ENCODE measurements around the gene SEZ6L.
"Not testable (repeated sequence)": the region's sequence is repeated elsewhere in the genome, so short reads cannot be mapped to it uniquely, and the experiment has no call there.

Gene SEZ6L

DNA sequence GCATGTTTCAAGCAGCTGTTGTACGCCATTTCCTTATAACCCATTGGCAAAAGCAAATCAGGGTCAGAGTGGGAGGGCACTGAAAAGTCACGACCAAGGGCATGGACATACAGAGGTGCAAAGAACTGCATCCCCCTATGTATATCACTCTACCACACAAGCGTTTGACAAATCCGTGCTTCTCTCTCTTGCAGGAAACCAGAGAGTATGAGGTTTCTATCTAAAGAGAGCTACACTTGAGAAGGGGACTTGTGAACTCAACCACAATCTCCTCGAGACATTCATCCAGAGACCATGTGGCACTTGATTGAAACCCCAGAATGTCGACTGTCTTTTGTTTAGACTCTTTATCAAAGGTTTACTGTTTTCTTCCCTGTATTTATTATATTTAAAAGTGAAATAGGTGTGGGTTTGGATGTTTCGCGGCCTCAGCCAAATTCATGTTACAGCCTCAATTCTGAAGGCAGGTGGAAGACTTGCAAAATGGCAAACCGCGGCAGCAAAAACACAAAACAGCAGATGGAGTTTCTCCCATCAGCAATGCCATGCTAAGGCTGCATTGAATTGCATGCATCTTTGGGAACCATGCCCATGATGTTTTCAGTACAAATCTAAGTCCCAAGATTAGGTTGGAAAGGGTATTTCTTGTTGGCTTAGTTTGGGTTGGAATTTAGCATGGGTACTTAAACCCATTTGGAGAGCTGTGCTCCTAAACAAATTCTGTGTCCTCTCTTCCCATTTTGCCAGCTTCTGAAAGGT, 211.0 kb downstream of the SEZ6L start:
- no peak for DNase-seq (ENCODE audit: low read depth, low spot score)

DNA sequence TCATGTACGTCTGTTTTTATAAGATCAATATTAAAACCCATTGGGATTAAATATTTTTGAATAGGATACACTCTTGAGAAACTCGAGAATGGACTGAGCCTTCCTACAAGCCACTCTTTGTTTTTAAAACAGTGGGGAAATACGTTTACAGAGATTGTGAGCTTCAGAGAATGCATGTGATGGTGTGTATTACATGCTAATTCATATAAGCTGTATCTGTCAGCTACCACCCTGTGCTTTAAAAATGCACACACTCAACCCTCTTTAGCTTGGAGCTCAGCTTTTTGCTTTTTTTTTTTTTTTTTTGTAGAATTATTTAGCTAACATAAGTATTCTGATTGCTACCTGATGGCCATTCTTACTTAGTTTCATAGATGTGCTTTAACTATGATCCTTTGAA, 213.5 kb downstream of the SEZ6L start:
- DNase-seq (ENCODE audit: low read depth, low spot score): no peak

DNA sequence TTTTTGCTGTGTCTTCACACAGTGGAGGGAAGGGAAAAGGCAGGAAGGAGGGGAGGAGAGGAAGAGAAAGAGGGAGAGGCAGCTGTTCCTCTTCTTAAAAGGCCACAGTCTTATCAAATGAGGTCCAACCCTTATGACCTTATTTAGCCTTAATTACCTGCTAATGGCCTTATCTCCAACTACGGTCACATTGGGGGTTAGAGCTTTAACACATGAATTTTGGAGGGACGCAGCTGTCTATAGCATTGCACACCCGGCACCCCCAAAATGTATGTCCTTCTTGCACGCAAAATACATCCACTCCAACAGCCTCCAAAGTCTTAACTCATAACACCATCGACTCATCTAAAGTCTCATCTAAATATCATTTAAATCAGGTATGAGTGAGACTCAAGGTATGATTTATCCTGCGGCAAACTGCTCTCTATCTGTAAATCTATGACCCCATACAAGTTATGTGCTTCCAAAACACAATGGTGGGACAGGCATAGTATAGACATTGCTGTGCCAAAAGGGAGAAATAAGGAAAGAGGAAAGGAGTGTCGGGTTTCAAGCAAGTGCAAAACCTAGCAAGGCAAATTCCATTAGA, 214.8 kb downstream of the SEZ6L start:
- no peak for DNase-seq (ENCODE audit: low read depth, low spot score)

DNA sequence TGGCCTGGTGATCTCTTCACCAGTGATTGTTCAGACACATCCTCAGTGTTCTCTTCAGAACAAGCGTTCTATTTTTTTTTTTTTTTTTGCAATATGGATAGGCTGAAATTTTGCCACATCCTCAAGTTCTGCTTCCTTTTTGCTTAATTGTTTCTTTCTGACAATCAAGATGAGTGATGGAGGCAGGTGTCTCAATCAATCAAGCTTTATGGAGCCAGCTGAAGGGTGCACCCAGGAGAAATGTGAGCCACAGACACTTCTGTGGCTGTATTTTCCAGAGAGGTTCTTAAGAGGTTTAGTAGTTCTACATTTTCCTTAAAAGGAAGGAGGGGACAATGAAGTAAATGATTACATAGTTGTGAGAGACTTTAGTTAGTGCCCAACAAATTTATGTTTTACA, 215.9 kb downstream of the SEZ6L start:
- DNase-seq (ENCODE audit: low read depth, low spot score): no peak

DNA sequence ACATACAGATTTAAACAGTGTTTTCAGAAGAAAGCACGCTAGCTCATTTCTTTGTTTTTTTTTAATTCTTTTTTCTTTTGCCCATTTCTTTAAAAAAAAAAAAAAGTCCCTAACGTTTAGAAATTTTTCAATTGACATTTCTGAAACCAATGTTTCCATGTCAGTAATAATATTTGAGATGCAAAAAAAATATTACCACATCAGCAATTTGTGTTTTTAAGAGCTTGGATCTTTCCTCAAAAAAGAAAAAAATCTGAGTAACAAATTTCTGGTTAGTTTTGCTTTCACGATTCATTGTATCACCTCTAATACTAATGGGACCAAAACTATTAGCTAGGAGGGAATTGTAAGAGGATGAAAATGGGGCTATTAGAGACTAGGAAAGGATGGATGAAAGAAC, 219.9 kb downstream of the SEZ6L start:
- no peak for DNase-seq (ENCODE audit: low read depth, low spot score)

DNA sequence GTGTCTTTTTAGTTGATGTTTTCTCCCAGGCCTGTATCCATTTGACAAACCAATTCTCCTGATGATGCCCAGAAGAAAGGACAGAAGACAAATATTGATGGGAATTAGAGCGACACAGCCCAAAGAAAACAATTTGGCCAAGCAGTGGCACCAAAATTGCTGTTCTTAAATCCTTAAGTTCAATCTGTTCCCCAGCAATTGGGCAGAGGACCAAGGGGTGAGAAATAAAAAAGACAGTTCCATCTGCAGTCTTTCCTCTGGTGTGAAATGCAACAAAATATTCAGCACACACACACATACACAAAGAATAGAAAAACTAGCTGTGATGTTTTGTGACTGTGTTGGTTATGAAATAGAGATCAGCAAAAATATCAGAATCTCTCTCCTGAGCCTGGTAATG, 221.8 kb downstream of the SEZ6L start:
- DNase-seq (ENCODE audit: low read depth, low spot score): no peak

DNA sequence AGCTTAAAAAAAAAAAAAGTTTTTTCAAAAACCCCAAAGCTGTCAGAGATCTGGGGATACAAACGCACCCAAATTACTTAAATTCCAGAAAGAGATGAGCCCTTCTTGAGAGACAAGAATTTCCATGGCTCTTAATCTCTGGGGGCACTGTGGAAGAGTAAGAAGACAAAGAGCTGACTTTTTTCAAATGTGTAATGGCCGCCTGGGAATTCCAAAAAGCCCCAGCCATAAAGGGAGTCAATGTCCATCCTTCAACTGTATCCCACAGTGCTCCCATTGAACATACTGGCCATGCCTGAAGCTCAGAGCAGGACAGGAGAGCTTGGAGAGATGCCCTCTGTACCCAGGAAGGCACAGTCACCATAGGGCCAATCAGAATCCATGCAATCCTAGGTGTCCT, 222.4 kb downstream of the SEZ6L start:
- no peak for DNase-seq (ENCODE audit: low read depth, low spot score)

DNA sequence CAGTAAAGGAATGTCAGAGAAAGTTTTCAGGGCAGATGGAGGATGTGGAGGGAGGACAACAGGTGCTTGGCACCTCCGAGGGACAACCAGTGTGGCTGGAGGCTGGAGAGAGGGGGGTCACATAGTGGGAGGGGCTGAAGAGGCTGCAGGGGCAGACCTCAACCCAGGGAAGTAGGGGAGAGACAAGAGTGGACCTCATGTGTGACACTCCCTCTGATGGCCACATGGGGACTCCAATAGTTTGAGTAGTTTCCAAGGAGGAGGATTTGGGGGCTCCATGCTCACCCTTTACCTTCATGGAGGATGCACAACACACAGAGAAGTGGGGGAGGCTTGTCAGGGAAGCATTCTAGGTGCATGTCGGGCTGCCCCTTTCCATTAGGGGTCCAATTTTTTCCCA, 224.7 kb downstream of the SEZ6L start:
- no peak for DNase-seq (ENCODE audit: low read depth, low spot score)

DNA sequence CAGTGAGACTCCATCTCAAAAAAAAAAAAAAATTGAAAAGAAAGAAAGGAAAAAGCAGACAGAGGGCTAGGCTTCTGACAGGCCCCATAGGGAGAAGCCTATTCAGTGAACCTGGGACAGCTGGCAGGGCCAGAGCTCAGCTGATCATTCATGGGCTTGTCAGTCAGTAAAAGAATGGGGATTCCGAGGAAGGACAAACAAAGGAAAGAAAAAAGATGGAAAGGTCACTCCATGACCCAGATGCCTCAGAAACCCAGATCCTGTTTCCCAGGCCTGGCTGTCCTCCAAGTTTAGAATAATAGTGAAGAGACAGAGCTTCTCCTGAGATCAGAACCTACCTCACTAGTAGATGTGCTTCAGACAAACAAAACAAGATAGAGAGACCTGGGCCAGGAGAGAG, 225.5 kb downstream of the SEZ6L start:
- DNase-seq (ENCODE audit: low read depth, low spot score): no peak

DNA sequence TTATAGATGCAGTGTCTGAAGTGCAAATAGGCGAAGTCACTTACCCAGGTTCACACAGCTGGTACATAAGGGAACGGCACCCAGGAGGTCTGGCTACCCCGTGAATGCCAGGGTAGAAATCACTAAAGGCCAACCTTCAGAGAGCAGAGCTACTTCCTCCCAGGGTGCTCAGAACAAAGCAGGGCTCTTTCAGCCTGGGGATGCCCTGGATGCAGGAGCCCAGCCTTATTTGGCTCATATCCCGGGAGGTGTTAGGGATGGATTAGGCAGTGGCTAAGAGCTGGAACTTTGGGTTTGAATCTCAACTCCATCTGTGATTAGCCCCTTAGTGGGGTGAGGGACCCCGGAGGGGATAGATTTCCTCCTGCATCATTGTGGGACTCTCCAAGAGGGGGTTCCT, 226.7 kb downstream of the SEZ6L start:
- DNase-seq (ENCODE audit: low read depth, low spot score): no peak

DNA sequence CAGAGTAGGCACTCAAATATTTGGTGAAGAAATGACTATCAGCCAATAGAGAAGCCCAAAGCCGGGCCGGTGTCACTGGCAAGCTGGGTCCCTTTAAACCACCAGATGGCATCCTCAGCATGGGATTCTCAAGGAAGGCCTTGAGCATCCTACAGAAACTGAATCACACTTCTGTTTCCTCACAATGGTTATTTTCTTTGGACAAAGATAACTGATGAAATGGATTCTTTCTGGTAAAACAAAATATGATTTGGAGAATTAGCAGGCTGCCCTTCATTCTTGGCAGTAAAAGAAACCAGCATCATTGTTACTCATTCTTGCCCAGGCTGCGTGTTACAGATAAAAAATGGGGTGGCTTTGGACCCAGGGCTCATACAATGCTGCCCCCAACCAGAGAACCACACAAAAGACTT, 229.5 kb downstream of the SEZ6L start:
- DNase-seq (ENCODE audit: low read depth, low spot score): no peak

DNA sequence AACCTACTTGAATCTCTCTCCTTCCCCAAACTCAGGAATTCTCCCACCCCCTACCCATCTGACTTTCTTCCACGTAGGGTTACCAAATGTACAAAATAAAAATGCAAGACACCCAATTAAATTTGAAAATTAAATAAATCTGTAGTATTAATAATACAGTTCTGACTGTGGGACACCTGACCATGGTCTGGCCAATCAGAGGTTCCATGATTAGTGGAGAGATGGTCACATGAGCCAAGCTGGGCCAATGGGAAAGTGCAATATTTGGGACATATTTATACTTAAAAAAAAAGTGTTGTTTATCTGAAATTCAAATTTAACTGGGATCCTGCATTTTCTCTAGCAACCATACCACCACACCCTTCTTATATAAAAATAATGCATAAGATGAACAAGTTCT, 230.0 kb downstream of the SEZ6L start:
- DNase-seq (ENCODE audit: low read depth, low spot score): no peak

DNA sequence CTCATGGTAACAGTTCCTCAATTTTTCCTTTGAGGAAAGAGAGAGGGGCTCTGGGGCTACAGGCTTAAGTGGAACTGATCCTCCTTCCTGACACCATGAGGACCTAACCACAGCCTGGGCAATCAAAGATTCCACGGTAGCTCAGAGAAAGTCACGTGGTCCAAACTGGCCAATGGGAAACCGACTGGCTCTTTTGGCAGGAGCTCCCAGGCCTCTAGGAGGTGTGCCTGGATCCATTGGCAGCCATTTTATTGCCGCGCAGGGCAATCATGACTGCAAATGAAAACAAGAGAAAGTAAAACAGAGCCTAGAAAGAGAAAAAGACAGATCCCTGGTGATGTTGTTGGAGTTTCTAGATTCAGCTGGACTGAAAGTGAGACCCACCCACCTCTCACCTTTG, 232.5 kb downstream of the SEZ6L start:
- no peak for DNase-seq (ENCODE audit: low read depth, low spot score)

DNA sequence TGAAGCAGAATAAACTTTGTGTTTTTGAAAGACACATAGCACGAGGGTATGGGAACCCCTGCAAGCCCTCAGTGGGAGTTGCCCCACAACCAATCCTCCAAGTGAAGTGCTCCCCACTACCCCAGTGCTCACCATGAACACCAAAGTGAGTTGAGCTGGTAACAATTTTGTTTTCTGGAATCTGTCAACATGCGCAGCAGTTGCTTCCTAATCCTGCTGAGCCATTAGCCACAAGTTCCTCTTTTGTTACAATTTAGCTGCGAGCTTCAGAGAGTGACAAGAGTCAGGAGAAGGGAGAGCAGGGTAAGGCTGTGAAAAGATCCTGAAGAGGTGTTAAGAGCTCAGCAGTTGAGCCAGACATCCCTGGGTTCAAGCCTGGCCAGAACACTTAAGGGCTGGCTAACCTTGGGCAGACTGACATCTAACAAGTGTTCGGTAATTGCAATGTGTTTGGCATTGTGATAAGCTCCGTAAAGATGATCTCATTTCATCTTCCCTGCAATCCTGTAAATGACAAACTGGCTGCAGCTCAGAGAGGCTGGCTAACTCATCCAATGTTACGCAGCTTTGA, 235.7 kb downstream of the SEZ6L start:
- DNase-seq (ENCODE audit: low read depth, low spot score): no peak

DNA sequence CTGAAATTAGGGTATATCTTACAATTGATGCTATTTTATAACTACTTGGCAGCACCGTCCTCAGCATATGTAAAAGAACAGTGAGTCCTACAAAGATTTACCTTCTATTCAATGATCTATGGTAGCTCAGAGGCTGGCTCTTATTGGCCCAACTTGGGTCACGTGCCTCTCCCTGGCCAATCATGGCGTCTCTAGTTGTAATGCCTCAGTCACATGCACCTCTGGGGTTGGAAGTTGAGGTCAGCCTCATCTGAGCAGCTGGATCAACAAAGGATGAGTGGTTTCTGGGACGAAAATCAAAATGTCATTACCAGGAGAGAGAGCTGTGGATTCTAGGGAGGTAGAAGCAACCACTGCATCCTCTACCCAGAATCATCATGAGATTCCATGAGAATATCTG, 236.9 kb downstream of the SEZ6L start:
- DNase-seq (ENCODE audit: low read depth, low spot score): no peak

DNA sequence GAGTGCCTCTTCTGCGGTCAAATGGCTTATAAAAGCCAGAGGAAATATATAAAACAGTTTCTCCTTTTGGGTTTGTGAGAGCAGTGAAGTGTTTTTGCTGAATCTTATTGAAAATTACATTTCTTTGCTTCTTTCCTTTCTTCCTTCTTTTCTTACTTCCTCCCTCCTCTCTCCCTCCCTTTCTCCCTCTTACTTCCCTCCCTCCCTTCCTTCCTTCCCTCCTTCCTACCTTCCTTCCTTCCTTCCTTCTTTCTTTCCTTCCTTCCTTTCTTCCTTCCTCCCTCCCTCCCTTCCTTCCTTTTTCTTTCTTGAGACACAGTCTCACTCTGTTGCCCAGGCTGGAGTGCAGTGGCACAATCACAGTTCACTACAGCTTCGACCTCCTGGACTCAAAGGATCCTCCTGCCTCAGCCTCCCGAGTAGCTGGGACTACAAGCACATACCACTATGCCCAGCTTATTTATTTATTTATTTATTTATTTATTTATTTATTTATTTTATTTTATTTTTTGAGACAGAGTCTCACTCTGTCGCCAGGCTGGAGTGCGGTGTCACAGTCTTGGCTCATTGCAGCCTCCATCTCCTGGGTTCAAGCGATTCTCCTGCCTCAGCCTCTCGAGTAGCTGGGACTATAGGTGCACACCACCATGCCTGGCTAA, 239.4 kb downstream of the SEZ6L start:
- not testable (repeated sequence) for DNase-seq (ENCODE audit: low read depth, low spot score)

DNA sequence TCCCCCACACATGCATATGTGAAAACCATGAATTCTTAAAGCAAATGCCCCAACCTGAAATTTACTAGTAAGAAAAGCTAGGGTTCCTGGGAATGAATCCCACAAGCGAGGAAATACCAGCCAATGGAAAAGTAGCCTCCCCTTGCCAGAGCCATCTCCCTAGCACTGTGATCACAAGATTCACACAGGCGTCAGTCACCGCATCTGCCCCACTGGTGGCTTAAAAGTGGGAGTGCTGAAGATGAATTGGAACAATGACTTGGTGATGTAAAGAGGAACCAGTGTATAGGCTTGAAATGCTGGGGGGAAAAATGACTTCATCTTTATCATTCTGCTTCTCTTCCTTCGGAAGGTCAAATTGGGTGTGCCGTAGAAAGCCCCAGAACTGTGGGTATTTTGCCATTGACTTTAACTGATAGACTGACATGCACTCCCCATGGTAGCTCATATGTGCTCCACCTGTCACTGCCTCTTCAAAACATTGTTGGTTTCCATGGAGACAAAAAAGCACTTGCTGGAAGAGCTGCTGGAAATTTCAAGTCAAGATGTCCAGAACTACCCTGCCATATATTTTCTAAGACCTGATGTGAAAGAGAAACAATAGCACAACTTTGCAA, 240.6 kb downstream of the SEZ6L start:
- no peak for DNase-seq (ENCODE audit: low read depth, low spot score)

DNA sequence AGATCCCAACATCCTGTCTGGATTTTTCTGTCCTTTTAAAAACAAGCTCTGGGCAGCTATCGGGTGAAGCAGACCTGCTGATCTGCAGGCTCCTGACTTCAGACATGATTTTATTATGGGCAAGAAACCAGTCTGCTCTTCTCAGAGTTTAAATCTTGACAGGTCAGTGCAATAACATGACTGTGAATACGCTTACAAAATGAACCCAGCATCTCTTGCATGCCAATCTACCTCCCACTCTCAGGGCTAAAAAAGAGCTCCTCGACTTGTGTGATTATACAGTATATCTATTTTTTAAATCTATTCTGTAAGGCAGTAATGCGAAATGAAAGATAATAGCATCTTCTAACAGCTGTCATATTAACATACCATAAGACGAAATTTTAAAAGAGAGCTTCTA, 241.1 kb downstream of the SEZ6L start:
- DNase-seq (ENCODE audit: low read depth, low spot score): no peak

DNA sequence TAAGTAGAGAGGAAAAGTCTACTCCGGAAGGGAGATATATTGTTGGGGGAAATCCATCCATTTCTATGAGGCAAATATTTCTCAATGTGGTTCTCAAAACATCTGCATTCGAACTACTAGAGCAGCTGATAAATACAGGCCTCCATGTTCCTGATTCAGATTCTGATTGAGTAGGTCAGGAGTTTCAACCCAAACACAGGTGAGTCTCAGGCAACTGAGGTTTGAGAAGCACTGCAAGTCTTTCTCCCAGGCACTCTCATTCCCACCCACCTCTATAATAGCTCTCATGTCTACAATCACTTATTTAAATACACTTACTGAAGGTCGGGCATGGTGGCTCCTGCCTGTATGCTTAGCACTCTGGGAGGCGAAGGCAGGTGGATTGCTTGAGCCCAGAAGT, 245.1 kb downstream of the SEZ6L start:
- no peak for DNase-seq (ENCODE audit: low read depth, low spot score)

DNA sequence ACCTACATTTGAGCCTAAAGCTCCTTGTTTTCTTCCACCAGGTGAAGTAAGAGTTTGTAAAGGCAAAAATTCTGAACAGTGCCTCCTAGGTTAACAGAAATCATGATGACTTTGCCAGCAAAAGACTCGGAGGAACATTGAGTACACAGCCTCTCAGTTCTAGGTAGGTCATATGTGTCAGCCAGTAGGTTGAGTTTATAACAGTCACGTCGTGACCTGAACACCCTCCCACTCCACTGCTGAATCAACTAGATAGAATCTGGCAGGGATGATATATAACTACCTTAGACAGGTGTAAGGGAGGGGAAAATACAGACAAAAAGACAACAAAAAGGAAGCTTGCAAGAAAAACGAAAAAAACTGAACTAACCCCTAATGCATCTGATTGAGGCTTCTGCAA, 247.0 kb downstream of the SEZ6L start:
- DNase-seq (ENCODE audit: low read depth, low spot score): no peak

DNA sequence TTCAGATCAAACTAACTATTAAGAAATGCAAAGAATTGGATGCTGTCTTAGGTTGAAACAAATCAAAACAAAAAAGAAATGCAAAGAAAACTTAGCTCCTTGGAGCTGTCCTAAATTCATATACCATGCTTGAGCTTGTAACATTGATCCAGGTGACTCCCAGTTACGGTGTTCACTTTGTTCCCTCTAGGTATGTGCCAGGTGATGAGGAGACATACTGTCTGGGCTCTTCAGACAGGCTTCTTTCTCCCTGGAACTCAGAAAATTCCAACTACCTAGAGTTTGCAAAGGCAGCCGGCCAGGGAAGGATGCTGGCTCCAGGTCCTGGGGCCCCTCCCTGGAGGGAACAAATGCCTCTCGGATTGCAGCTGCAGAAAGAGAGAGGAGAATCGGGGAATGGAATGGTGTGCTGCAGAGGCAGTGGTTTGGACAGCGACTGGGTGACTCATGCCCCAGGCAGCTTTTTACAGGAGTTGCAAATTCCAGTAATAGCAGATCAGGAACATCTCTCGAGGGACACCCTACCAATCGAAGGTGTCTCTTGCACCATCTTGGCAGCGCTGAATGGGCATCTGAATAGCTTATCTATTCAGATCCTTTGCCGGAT, 247.5 kb downstream of the SEZ6L start:
- peak; percentile 71 for DNase-seq (ENCODE audit: low read depth, low spot score)

DNA sequence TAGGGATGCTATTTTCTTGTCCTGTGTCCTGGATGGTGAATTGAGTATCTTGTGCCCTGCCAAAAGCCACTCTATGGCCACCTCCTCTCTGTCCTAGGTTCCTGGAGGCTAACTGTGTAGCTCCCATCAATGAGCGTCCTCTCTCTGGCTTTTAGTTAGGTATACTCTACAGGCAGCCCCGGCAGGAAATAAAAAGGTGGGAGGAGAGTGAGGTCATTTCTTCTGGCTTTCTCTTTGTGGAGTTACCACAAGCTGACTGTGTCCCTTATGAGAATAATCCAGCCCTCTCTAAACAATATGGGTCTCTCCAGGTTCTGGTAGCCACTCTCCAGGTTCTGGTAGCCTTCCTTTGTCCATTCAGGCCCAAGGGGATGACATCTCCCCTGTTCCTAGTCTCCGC, 248.1 kb downstream of the SEZ6L start:
- DNase-seq (ENCODE audit: low read depth, low spot score): no peak

All from iPS DF 19.7 (cell line).